Measurements from ENCODE around the gene RNASE4.
"Not testable (repeated sequence)": the region's sequence is repeated elsewhere in the genome, so short reads cannot be mapped to it uniquely, and the experiment has no call there.

Gene RNASE4, protein sequence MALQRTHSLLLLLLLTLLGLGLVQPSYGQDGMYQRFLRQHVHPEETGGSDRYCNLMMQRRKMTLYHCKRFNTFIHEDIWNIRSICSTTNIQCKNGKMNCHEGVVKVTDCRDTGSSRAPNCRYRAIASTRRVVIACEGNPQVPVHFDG

DNA sequence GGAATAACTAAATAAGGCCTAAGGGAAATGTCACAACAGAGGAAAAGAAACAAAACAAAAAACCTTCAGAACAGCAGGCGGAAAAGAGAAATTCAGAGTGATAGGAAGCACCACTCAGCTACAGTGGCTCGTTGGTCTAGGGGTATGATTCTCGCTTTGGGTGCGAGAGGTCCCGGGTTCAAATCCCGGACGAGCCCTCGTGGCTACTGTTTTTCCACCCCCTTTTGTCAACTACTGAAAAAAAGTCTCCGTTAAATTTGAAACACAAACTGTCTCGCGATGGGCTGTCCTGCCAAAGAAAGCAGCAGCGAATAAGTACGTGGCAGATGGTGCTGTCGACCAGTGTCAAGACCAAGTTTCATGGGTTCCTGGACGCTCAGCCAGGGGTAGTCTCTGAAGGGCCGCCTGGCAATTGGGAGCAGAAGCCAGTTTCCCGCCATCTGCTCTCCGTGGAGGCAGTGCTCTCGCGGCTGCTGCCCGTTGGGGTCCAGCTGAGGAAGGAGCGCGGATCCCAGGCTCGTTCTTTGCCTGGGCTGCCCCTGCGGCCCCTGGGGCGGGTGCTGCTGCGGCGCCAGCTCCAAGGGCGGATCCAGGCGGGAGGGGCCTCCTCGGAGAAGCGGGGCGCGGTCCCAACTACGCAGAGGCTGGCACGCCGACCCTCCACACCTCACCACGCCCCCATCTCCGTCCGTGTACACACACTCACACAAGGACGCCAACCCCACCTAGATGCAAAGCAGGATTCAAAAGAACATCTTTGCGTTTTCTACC is at the start of gene RNASE4:
Gene RNASE4 (plus strand): TSS at position 670 of the 771 bp plus-strand sequence. CDS start 14,812 bp downstream, outside the sequence.
- in situ Hi-C loops (cut with MboI; ENCODE audit: low sequenced_read_pairs): loop anchor here (10.0 kb wide), 1 partner anchor 59 kb away; no protein-coding TSS in a partner anchor

DNA sequence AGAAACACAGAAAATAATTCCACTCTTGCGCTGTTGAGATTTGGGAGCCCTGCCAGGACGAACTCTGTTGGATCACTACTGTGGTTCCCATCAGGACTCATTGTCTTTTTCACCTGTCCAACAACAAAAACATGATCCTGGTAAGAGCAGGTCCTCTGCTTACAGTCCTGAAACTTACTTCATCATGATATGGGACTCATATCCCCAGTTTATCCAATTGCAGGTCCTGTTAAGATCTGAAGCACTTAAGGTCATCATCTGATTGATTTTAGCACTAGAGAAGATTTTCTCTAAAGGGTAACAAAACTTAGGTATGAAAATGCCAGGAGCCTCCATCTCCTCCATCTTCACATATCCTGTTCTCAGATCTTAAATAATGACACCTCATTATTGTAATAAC is 42.8 kb upstream of the RNASE4 start, which contains the start of gene OR6S1:
Gene OR6S1 (minus strand): TSS at position 101 of the 400 bp plus-strand sequence. CDS start 0 bp downstream, at position 101.
- in situ Hi-C loops (cut with MboI; ENCODE audit: low sequenced_read_pairs): no loop called here

DNA sequence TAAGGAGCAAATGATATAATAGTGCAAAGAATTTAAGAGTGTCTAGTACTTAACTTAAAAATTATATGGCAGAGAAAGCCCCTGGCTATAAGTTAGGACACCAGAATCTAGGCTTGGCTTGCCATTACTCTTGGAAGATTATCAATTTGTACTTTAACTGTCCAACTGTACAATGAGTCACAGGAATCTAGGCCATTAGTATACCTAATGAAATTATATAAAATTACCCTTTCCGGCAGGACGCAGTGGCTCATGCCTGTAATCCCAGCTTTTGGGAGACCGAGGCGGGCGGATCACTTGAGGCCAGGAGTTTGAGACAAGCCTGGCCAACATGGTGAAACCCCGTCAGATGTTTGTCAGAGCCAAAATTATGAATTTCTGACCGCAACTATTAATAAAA is 42.2 kb upstream of the RNASE4 start:
- in situ Hi-C loops (cut with MboI; ENCODE audit: low sequenced_read_pairs): no loop called here

DNA sequence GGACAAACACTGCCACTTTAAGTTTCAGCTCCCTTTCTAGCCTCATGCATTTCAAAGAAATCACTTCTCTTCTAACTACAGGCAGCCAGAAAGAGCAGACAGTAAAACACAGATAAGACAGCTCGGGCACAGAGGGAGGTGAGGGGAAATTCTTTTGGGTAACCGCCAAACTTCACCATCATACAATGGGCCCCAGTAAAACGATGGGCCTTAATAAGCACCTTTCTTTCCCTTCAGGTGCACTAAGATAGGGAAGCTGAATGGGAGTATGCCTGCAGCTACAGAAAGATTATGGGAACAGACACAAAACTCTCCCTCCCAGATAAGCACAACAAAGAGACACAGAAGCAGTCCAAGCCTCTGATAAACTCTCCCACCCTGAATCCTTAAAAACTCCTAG is 41.6 kb upstream of the RNASE4 start:
- in situ Hi-C loops (cut with MboI; ENCODE audit: low sequenced_read_pairs): not testable (repeated sequence)

DNA sequence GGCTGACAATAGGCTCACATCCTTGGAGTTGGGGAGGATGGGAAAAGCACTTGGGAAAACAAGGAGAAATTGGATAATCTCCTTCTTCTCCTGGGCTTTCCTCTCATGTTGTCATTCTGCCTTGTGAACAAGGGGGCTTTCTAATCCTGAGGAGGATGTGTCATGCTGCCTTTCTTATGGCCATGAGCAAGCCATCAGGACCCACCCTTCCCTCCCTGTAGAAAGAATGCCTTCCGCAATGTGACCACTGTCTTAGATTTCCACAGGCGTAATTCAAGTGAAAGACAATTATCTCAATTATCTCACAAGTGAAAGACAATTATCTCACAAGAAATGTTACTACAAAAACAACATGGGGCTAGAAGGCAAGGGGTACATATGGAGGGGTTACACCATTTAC is 39.8 kb upstream of the RNASE4 start:
- in situ Hi-C loops (cut with MboI; ENCODE audit: low sequenced_read_pairs): no loop called here

DNA sequence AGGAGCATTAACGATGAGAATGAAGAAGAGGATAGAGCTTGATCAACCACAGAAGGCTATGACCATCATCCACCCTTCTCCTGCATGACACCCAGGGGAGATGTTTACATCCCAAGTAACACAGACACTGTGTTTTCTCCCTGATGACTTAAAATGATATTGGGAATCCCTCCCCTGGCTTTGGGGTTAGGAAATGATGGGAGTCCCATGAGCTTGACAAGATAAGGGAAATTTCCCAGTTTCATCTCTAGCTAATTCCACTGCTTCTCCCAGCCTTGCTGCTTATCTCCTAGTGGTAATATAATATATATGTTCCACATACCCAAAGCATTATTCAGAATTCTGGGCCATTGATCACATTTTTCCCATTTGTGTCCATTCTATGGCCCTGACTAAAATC is 38.9 kb upstream of the RNASE4 start:
- in situ Hi-C loops (cut with MboI; ENCODE audit: low sequenced_read_pairs): no loop called here

DNA sequence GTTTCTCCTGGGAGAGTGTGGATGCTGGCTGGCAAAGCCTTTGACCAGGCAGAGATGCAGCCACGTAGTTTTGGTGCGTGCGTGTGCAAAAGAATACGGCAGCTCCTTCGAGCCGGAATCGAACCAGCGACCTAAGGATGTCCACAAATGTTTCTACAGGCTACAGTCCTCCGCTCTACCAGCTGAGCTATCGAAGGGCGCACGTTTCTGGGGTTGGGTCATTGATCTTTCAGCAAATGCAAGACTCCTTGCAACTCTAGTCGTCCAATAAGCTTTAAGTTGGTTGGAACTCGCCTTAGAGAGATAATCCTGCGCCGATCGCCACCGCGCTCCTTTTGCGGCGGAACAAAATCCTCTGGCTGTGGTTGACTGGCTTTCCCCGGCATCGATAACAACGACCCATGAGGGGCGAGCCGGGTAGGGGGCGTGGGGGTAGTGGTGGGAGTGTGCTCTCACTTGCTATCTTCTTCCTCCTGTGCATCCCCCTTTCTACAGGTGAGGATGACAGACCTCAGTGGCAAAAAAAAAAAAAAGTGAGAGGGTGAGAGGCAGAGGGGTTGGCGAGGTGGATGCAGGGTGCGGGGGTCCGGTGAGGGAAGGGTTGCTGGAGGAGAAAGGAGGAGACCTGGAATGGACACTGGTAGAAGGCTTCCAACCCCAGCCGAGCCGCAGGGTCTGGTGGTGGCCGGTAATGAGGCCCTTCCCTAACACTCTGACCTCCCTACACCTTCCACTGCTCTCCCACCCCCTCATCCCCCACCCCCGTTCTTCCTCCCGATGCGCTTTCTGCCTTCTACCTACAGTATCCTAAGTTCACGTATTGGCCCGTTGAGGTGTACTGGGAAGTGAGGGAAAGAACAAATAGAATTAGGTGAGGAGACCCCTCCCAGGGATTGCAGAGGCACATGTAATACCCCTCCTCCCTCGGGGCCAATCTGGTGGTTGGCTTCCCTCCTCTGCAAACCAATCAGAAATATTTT is 31.1 kb upstream of the RNASE4 start:
- in situ Hi-C loops (cut with MboI; ENCODE audit: low sequenced_read_pairs): no loop called here

DNA sequence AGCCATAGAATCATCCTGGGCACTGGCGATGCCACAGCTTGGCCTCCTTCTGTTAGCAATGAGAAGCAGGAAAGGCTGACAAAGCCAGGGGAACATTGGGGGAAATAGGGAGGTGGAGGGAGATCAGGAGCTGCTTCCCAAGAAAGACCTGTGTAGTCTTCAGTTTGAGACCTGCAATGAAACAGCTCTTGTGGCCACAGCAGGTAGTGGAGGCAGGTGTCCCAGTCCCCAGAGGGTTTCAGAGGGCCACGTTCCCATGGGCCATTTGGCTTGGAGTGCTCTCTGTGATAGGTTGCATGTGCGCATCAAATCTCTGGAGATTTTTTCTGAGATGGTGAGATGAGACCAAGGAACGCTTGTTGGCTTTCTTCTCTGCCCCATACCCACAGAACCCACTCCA is 28.5 kb upstream of the RNASE4 start:
- in situ Hi-C loops (cut with MboI; ENCODE audit: low sequenced_read_pairs): no loop called here

DNA sequence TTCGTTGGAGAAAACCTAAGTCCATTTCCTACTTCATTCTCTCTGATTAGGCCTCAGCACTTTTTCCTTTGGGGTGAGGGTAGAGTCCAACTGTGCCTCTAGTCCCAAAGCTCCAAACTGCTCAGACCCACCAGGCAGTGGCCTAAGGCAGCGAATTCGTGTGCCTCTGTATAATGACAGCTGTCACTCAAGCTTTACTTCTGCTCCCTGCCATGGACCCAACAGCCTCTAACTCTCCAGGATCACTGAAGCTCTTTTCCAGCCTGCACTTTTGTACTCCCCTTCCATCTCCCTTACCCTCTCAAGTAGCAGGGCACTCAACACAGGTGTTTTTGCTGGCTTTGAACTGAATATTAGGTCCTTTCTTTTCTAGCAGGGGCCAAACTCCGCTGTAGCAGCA is 28.1 kb upstream of the RNASE4 start:
- in situ Hi-C loops (cut with MboI; ENCODE audit: low sequenced_read_pairs): no loop called here

DNA sequence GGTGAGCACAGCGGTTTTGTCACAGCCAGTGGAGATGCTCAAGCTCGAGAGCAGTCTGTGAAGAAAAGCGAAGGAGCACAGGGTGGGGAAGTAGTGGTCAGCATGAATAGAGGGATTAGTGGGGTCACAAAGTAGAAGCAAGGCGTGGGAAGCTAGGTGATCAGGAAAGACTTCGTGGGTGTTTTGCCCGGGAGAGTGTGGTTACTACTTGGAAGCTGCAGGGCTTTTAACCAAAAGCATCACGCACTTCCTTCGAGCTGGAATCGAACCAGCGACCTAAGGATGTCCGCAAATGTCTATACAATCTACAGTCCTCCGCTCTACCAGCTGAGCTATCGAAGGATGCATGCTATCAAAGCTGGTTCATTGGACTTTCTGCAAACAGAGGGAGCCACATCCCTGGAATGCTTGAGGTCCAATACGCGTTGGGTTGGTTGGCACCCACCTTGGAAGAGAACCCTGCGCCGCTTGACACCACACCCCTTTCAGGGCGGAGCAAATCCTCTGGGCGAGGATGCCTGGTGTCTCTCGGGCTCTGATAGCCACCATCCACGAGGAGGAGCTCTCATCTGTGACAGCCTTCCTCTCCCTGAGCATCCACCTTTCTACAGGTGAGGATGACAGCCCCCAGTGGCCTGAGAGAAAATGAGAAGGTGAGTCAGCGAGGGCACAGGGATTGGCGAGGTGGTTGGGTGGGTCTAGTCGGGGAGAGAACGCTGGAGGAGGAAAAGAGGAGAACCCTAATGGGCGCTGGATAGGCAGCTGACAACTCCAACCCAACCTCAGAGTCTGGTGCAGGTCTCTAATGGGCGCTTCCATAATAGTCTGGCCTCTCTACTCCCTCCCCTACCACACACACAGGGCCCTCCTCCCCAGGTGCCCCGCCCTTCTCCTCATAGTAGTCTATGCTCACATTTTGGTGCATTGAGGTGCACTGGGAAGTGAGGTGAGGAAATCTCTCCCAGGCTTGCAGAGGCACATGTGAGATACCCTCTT is 26.8 kb upstream of the RNASE4 start:
- in situ Hi-C loops (cut with MboI; ENCODE audit: low sequenced_read_pairs): no loop called here

DNA sequence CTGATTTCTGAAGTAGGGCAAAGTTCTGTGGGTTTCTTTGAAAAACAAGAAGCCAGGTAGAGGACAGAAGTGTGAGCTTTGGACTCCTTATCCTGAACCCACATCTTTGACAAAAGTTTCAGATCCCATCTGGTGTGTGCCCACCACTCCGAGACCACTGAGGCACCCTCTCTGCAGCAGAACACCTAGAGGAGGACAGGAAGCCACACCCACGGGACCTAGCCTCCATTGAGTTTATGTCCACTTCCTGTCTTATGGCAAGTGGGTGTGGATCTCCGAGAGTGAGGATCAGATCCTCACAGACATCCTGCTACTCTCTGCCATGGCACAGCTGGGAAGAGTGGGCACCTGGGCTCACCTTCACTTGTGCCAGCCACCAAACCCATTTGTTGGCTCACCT is 26.1 kb upstream of the RNASE4 start:
- in situ Hi-C loops (cut with MboI; ENCODE audit: low sequenced_read_pairs): no loop called here

DNA sequence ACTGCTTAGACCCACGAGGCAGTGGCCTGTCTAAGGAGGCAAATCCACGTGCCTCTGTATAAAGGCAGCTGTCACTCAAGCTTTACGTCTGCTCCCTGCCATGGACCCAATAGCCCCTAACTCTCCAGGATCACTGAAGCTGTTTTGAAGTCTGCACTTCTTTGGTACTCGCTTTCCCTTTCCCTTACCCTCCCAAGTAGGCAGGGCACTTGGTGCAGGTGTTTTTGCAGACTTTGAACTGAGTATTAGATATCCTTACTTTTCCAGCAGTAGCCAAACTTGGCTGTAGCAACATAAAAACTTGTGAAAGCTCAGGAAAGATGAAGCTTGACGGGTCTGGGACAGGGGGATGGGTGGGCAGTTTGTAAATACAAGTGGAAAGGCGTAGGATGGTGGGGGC is 25.0 kb upstream of the RNASE4 start:
- in situ Hi-C loops (cut with MboI; ENCODE audit: low sequenced_read_pairs): no loop called here

DNA sequence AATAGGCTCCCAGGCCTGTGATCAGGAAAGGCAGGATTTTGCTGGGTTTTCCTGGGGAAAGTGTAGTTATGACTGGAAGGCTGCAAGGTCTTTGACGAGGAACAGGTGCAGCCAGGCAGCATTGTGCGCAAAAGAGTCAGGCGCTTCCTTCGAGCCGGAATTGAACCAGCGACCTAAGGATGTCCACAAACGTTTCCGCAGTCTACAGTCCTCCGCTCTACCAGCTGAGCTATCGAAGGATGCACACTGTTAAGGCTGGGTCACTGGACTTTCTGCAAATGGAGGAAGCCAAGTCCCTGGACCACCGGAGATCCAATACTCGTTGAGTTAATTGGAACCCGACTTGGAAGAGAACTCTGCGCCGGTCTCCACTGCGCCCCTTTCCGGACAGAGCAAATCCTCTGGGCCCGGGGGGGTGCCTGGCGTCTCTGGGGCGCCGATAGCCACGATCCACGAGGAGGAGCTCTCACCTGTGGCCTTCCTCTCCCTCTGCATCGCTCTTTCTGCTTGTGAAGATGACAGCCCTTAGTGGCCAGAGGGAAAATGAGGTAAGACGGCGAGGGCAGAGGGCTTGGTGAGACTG is 24.5 kb upstream of the RNASE4 start:
- in situ Hi-C loops (cut with MboI; ENCODE audit: low sequenced_read_pairs): no loop called here

DNA sequence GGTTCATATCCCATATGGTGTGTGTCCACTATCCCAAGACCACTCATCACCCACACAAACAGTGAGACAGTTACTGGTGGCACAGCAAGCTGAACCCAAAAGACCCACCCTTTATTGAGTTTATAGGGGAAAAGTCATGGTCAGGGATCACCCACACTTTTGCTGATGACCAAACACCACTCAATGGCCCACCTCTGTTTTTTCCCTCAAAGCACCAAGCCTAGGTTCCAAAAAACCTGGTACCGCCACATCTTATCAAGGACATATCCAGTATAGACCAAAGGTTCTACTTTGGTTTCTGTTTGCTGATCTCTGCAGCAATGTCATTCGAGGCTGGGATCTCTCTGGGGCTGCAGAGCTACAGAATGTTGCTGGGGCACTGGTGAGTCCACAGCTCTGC is 23.2 kb upstream of the RNASE4 start:
- in situ Hi-C loops (cut with MboI; ENCODE audit: low sequenced_read_pairs): no loop called here

DNA sequence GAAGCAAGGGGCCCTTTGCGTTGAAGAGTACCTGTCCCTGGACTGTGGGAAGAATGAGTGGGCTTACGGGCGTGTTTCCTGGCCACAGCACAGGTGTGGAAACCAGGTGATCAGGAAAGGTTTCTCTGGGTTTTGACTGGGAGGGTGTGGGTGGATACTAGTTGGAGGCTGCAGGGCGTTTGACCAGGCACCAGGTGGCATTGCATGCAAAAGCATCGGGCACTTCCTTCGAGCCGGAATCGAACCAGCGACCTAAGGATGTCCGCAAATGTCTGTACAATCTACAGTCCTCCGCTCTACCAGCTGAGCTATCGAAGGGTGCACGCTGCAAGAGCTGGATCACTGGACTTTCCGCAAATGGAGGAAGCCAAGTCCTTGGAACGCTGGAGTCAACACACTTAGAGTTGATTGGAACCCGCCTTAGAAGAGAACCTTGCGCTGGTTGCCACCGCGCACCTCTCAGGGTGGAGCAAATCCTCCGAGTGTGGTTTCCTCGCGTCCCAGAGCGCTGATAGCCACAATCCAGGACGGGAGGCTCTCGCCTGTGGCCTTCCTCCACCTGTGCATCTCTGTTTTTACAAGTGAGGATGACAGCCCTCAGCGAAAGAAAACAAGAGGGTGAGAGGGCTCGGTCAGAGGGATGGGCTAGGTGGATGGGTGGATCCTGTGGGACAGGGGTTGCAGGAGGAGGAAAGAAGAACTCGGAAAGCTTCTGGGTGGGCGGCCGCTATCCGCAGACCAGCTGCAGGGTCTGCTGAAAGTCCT is 21.2 kb upstream of the RNASE4 start:
- in situ Hi-C loops (cut with MboI; ENCODE audit: low sequenced_read_pairs): no loop called here

DNA sequence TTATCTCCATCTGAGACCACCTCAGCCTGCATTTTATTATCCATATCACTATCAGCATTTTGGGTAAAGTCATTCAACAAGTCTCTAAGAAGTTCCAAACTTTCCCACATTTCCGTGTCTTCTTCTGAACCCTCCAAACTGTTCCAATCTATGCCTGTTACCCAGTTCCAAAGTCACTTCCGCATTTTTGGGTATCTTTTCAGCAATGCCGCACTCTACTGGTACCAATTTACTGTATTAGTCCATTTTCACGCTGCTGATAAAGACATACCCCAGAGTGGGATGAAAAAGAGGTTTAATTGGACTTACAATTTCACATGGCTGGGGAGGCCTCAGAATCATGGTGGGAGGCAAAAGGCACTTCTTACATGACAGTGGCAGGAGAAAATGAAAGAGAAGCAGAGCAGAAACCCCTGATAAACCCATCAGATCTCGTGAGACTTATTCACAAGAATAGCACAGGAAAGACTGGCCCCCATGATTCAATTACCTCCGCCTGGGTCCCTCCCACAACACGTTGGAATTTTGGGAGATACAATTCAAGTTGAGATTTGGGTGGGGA is 17.9 kb upstream of the RNASE4 start:
- in situ Hi-C loops (cut with MboI; ENCODE audit: low sequenced_read_pairs): not testable (repeated sequence)

DNA sequence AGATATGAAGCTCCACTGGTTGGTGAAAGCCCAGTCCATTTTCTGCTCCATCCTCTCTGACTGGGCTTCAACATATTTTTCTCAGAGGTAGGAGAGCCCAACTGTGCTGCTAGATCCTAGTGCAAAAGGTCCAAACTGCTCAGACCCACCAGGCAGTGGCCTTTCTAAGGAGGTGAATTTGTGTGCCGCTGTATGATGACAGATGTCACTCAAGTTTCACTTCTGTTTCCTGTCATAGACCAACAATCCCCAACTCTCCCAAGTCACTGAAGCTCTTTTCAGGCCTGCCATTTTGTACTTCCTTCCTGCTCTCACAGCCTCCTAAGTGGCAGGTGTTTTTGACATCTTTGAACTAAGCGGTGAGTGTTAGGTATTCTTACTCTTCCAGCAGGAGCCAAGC is 16.4 kb upstream of the RNASE4 start:
- in situ Hi-C loops (cut with MboI; ENCODE audit: low sequenced_read_pairs): no loop called here

DNA sequence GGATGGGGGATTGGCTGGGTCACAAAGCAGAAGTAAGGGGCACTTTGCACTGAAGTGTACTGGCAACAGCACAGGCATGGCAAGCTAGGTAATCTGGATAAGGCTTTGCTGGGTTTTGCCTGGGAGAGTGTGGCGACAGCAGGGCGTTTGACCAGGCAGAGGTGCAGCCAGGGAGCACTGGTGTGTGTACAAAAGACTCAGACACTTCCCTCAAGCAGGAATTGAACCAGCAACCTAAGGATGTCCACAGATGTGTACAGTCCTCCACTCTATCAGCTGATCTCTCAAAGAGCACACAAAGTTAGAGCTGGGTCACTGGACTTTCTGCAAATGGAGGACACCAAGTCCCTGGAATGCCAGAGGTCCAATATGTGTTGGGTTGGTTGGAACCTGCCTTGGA is 15.4 kb upstream of the RNASE4 start:
- in situ Hi-C loops (cut with MboI; ENCODE audit: low sequenced_read_pairs): no loop called here
